Smooth muscle cell (in vitro differentiated cells): ENCODE results near the gene NTM. TPM values are rescaled to one million over a fixed set of nuclear protein-coding genes. Genes with fewer than 3 reads are reported as not detected.

ENCODE experiments used
- DNase-seq: peaks from one replicate; lab custom pipeline; 2025; ENCODE audit not compliant: unreplicated experiment; lab: John Stamatoyannopoulos, UW
- H2AFZ ChIP-seq: fragments of 200-600 bp; sonication (generic); 2 replicates; pipeline ENCODE4 v1.6.0; 2016; ENCODE audit warnings: antibody characterized with exemption, low read depth, mild to moderate bottlenecking
- H3F3A ChIP-seq: fragments of 200-600 bp; sonication (generic); 2 replicates; pipeline ENCODE4 v1.6.0; 2017; ENCODE audit warnings: antibody characterized with exemption, low read depth
- H3K27ac ChIP-seq: fragments of 200-600 bp; sonication (generic); 2 replicates; pipeline ENCODE4 v1.5.1; 2016; ENCODE audit warnings: low read depth, mild to moderate bottlenecking
- H3K27me3 ChIP-seq: fragments of 200-600 bp; sonication (generic); 2 replicates; pipeline ENCODE4 v1.6.1; 2016; ENCODE audit warnings: low read depth, mild to moderate bottlenecking
- H3K36me3 ChIP-seq: fragments of 200-600 bp; sonication (generic); 2 replicates; pipeline ENCODE4 v1.5.1; 2016; ENCODE audit warnings: low read depth
- H3K4me1 ChIP-seq: fragments of 200-600 bp; sonication (generic); 2 replicates; pipeline ENCODE4 v1.5.1; 2016; ENCODE audit warnings: low read depth
- H3K4me2 ChIP-seq: fragments of 200-600 bp; sonication (generic); 2 replicates; pipeline ENCODE4 v1.6.0; 2016; ENCODE audit warnings: mild to moderate bottlenecking
- H3K4me3 ChIP-seq: fragments of 200-600 bp; sonication (generic); 2 replicates; pipeline ENCODE4 v1.5.1; 2016; ENCODE audit warnings: mild to moderate bottlenecking
- H3K79me2 ChIP-seq: fragments of 200-600 bp; sonication (generic); 2 replicates; pipeline ENCODE4 v1.6.0; 2016; ENCODE audit warnings: low read depth, mild to moderate bottlenecking
- H3K9ac ChIP-seq: fragments of 200-600 bp; sonication (generic); 2 replicates; pipeline ENCODE4 v1.6.0; 2016; ENCODE audit warnings: low read depth
- H3K9me3 ChIP-seq: fragments of 200-600 bp; sonication (generic); replicated peaks from 2 replicates; pipeline ENCODE4 v1.5.1; 2016; ENCODE audit warnings: low read depth
- H4K20me1 ChIP-seq: fragments of 200-600 bp; sonication (generic); 2 replicates; pipeline ENCODE4 v1.6.0; 2016; ENCODE audit warnings: low read depth
- CTCF ChIP-seq: fragments of 200-600 bp; sonication (generic); IDR thresholded peaks from 2 replicates; pipeline ENCODE4 v1.5.1; 2017; ENCODE audit warnings: borderline replicate concordance, mild to moderate bottlenecking, antibody characterized with exemption; ENCODE audit not compliant: insufficient read depth, poor library complexity, severe bottlenecking
- WGBS: methylation state at CpG from one replicate; pipeline ENCODE4 v1.1.7; 2016; ENCODE audit warnings: low lambda C conversion rate; 5-methylcytosine and 5-hydroxymethylcytosine counted together
- polyA plus RNA-seq: library from polyadenylated mRNA; unstranded; fragments of >200 nt; fragmentation: Nextera tagmentation; extraction: Ambion mirVana; gene quantifications from 2 replicates; pipeline ENCODE4 v1.2.1, GENCODE V29; 2016
- total RNA-seq: library from RNA; depleted of rRNA; stranded (reverse); fragments of >200 nt; gene quantifications from 2 replicates; pipeline ENCODE4 v1.2.3, GENCODE V29; 2014

The NTM gene
- total and polyA plus RNA-seq, 2 experiments from 2014 or later = 68.9 to 123 TPM

GRCh38 chr11:132351050-132351449 lies 980.6 kb downstream of the NTM start:
- Histone ChIP-seq H4K20me1 (no peaks in the 10 kb centered on the region), H3K27me3 (peaks cover 64% of the 10 kb centered on the region), H3K36me3 (no peaks in the 10 kb centered on the region), H3K4me3 (no peak overlapping the region), H3K9ac (no peak overlapping the region), H2AFZ (no peak overlapping the region), H3K4me2 (no peak overlapping the region), H3K4me1 (peaks cover 18% of the 10 kb centered on the region), H3K79me2 (no peaks in the 10 kb centered on the region), H3K27ac (no peak overlapping the region), H3F3A (no peaks in the 10 kb centered on the region), H3K9me3 (no peaks in the 10 kb centered on the region)
- DNase-seq = no peak
- TF ChIP-seq CTCF = no peak
- WGBS = 88% methylated on average over 7 of the region's 7 CpGs

GRCh38 chr11:132352497-132352896 lies 982.1 kb downstream of the NTM start:
- no peaks in the 10 kb centered on the region for H3F3A ChIP-seq
- no peak overlapping the region for H3K4me2 ChIP-seq
- H3K79me2 ChIP-seq = no peaks in the 10 kb centered on the region
- no peaks in the 10 kb centered on the region for H4K20me1 ChIP-seq
- H3K27ac ChIP-seq = no peak overlapping the region
- TF ChIP-seq CTCF = no peak
- DNase-seq = no peak
- H3K4me1 ChIP-seq = peaks cover 3% of the 10 kb centered on the region
- no peaks in the 10 kb centered on the region for H3K9me3 ChIP-seq
- H3K9ac ChIP-seq = no peak overlapping the region
- H3K36me3 ChIP-seq = no peaks in the 10 kb centered on the region
- peaks cover 78% of the 10 kb centered on the region for H3K27me3 ChIP-seq
- 94% methylated on average over 8 of the region's 8 CpGs for WGBS
- H2AFZ ChIP-seq = no peak overlapping the region
- H3K4me3 ChIP-seq = no peak overlapping the region

- WGBS = 94% methylated on average over 15 of the region's 15 CpGs
- no peak overlapping the region for H3K4me2 ChIP-seq
- no peaks in the 10 kb centered on the region for H3K36me3 ChIP-seq
- no peaks in the 10 kb centered on the region for H3F3A ChIP-seq
- no peaks in the 10 kb centered on the region for H3K9me3 ChIP-seq
- no peak for TF ChIP-seq CTCF
- H2AFZ ChIP-seq = no peak overlapping the region
- no peak overlapping the region for H3K4me3 ChIP-seq
- DNase-seq = no peak
- H4K20me1 ChIP-seq = no peaks in the 10 kb centered on the region
- no peaks in the 10 kb centered on the region for H3K4me1 ChIP-seq
- peaks cover 81% of the 10 kb centered on the region for H3K27me3 ChIP-seq
- H3K79me2 ChIP-seq = no peaks in the 10 kb centered on the region
- H3K9ac ChIP-seq = no peak overlapping the region
- no peak overlapping the region for H3K27ac ChIP-seq
Observed at GRCh38 chr11:132353255-132353654, 982.8 kb downstream of the NTM start.

- H3K9me3 ChIP-seq = no peaks in the 10 kb centered on the region
- no peak overlapping the region for H3K4me3 ChIP-seq
- H3K4me2 ChIP-seq = no peak overlapping the region
- no peaks in the 10 kb centered on the region for H3K79me2 ChIP-seq
- no peak overlapping the region for H2AFZ ChIP-seq
- H3K9ac ChIP-seq = no peak overlapping the region
- no peak for DNase-seq
- no peak for TF ChIP-seq CTCF
- no peaks in the 10 kb centered on the region for H3K4me1 ChIP-seq
- no peak overlapping the region for H3K27ac ChIP-seq
- no peaks in the 10 kb centered on the region for H4K20me1 ChIP-seq
- H3K36me3 ChIP-seq = no peaks in the 10 kb centered on the region
- WGBS = 84% methylated on average over 13 of the region's 13 CpGs
- H3F3A ChIP-seq = no peaks in the 10 kb centered on the region
- H3K27me3 ChIP-seq = peaks cover 65% of the 10 kb centered on the region
Observed at GRCh38 chr11:132357811-132358572, 987.6 kb downstream of the NTM start.
